Measurements from ENCODE around the gene PLXNB1.

Gene PLXNB1

GRCh38 chr3:48404440-48405342 lies 25.2 kb downstream of the PLXNB1 start:
- peak; percentile 0 for DNase-seq

GRCh38 chr3:48403533-48404439 lies 26.1 kb downstream of the PLXNB1 start:
- peak; percentile 1 for DNase-seq

GRCh38 chr3:48402907-48403306 lies 27.0 kb downstream of the PLXNB1 start:
- DNase-seq = peak; percentile 0

DNA sequence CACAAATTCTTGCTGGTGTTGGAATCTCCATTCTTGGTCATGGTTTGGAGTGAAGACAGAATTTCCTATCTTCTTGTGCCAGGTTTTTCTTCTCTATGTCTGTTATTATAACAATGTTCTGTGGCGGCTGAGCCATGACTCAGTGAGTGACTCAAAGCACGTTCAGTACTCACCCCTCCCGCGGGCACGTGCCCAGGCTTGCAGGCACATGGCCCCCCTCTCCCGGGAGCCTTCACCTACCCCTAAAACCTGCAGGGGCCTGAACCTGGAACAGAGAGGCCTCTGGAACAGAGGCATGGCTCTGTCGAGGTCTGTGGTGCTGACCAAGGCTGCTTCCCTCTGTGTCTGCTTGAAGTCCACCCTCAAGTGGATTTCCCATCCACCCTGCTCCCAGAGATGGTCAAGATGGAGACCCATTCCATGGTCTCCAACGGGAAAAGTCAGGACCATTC lies 27.6 kb downstream of the PLXNB1 start:
- DNase-seq = peak; percentile 4

DNA sequence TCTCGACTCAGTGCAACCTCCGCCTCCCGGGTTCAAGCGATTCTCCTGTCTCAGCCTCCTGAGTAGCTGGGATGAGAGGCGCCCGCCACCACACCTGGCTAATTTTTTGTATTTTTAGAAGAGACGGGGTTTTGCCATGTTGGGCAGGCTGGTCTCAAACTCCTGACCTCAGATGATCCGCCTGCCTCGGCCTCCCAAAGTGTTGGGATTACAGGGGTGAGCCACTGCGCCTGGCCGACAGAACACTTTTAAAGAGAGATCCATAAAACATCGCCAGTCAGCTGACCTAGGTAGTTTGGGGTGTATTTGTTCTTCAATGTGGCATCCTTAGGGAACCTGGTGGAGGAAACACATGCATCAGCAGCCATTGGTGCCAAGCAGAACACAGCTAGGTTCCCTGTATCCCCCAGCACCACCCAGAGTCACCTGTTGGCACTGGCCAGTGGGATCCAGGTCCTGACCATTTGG lies 28.4 kb downstream of the PLXNB1 start:
- peak; percentile 1 for DNase-seq

- peak; percentile 36 for DNase-seq
These were observed 29.0 kb downstream of the PLXNB1 start for GRCh38 chr3:48400824-48401433.

GRCh38 chr3:48399387-48400172 lies 30.3 kb downstream of the PLXNB1 start:
- DNase-seq = peak; percentile 2

GRCh38 chr3:48398701-48399386 lies 31.0 kb downstream of the PLXNB1 start:
- DNase-seq = peak; percentile 2

DNA sequence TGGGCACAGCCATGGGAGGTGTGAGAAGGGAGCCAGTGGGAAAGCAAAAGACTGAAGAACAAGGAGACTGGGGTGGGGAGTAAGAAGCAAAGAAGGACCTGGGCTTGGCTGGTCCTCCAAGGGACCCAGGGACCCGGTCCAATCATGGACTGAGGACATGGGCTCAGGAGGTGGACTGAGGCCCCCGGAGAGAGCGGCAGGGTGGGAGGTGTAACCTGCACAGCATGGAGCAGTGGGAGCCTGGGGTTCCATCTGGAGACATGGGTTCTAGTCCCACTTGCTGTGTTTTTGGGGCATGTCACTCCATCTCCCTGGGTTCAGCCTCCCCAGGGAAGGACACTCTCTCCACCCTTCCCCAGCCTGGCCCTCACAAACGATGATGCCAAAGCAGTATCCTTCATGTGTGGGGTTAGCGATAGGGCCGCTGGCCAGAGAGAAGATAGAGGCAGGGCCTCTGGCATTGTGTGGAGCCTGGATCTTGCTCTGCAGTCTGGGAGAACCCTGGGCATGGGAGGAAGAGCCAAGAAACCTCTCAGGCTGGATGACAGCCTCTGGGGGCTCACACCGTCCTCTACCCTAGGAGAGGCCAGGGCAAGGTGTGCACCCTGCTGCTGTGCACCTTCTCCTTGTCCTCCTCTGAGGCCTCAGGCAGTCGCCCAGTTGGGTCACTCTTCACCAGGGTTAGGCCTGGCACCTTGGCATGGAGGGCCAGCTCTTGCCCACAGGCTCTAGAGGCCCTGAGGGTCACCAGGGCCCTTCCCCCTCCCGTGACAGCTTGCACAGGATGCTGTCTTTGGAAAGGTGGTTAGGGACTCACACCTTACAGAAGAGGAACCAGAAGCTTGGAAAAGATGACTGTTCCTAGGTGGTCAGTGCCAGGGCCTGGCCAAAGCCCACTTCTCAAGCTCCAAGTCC lies 31.9 kb downstream of the PLXNB1 start:
- DNase-seq = peak; percentile 1

DNA sequence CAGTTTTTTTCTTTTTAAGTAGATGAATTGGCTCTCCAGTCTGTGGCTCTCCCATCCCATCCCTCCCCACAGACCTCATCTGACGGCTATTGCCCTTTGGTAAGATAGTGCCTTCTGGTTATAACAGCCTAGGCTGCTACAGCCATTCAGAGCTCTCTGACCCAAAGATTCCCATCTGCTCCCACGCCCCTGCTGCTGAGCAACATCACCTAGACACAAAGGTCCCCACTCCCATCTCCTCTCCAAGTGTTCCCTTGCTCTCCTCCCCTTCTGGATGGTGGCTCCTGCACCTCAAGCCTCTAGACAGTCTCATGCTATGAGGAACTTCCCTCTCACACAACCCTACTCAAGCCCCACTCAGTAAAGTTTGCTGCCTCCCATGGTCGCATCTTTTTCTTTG lies 34.2 kb downstream of the PLXNB1 start:
- DNase-seq = no peak

DNA sequence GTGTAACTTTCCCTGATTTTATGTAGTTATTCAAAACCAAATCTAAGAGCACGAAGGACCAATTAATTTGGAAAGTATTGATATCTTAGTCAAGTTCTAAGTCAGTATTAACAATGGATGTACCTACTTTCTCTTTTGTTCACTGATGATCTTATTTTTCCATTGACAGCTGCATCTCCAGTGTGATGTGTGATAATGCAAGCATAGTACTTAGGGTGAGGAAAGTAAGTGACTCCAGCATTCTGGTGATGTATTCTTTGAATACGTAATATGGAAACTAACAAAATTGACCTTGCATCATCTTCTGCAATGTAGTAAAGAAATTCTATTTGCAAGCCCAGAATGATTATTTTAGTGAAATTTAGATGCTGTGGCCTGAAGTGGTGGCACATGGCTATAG lies 35.5 kb downstream of the PLXNB1 start:
- no peak for DNase-seq

DNA sequence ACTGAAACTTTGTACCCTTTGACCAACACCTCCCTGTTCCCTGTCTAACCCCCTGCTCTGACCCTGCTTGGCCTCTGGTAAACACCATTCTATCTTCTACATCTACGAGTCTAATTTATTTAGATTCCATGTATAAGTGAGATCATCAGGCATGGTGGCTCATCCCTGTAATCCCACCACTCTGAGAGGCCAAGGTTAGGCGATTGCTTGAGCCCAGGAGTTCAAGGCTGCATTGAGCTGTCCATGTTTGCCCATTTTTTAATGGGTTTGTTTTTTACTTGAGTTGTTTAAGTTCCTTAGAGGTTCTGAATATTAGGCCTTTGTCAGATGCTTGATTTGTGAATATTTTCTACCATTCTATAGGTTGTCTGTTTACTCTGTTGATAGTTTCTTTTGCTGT lies 40.9 kb downstream of the PLXNB1 start:
- DNase-seq = no peak

DNA sequence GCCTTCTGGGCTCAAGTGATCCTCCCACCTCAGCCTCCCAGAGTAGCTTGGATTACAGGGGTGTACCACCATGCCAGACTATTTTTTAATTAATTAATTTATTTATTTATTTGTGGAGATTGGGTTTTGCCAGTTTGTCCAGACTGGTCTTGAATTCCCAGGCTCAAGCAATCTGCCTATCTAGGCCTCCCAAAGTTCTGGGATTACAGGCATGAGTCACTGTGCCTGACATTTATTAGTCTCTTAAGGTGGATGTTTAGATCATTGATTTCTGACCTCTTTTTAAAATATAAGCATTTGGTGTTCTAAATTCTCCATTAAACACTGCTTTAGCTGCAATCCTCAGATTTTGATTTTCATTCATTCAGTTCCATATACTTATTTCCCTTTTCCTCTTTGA lies 42.3 kb downstream of the PLXNB1 start:
- no peak for DNase-seq

DNA sequence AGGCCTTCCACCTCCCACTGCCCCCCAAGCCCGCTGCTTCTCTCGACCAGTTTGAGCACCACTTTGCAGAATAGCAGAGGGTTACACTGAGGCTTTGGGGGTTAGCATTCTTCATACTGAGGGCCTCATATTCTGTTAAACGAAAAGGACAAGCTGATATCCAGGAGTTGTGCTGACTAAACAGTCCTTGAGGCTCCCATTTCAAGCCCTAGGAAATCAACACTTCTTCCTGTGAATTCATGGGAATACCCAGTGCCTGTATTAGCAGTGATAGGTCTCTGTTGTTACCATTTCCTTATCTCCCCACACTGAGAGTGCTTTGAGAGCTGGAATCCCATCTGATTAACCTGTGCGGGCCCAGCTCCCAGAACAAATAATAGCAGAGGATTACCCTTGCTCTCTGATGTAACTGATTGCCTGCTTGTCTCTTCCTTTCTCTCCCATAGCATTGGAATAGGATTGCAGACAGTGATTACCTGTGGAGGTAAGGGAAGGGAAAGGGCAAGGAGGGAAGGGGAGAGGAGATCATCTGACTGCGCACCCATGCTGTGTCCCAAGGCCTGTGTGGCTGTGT lies 56.9 kb downstream of the PLXNB1 start:
- no peak for DNase-seq

DNA sequence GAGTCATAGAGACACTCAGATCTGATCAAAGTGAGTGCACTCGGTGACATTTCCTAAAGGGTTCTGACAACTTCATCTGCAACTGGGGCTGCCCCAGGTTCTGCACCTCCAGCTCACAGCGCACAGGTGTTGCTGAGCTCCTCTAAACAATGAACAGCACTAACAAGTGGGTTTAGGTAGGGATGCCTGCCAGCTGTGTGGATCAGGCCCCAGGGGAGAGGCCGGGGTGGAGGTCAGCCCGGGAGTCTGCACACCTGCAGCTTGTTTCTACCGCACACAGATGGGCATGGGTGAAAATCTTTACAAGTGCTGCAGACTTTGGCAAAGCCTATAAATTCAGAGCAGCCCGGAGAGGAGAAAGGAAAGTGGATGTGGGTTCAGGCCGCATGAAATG lies 57.5 kb downstream of the PLXNB1 start:
- no peak for DNase-seq

GRCh38 chr3:48371651-48372376 lies 58.1 kb downstream of the PLXNB1 start, which contains the start of gene FBXW12:
FBXW12 (plus strand) TSS chr3:48372219; CDS start chr3:48372768, 549 bp downstream.
- no peak for DNase-seq

DNA sequence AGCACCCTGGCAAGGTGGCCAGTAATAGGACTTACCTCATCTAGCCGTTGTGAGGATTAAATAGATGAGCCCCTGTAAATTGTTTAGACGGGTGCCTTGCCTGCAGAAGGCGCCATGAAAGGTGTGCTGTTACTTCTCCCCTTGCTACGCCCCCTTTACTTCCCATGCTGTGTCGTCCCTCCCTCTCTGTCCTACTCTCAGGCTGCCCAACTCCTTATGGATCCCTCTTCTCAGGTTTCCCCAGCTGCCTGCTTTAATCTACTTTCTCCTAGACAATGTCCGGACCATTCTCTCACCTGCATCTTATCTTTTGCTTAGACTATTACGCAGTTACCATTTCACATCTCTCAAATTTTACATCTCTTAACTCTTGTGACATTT lies 59.6 kb downstream of the PLXNB1 start:
- DNase-seq = peak; percentile 7

DNA sequence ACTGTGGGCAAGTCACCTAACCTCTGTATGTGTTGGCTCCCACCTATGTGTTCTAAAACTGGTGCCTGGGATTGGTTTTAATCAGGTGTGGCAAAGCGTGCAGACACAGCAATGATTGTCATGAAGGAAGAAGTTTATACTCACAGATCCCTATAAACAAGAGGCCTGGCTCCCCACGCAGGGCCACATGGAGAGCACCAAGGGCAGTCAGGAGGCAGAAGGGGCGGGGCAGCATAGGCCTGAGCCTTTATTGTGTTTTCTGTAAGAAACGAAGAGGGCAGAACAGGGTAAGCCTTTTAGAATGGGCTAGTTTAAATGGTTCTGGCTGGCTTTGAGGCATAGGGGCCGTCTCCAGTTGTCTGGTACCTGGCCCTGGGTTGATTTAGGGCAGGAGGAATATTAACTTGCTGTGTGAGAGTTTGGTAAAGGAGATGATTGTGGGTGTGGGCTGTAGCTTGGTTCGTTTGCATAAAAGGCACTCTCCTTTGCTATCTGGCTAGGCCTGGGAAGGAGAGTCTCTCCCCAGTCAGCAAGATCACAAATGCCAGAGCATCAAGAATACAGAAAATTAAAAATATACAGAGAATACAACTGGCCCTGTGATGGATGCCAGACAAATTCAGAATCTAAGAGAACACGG lies 60.1 kb downstream of the PLXNB1 start:
- DNase-seq = peak; percentile 6

Measured in right kidney (tissue), 1 donor.